Suprapubic skin (tissue), 4 donors: ENCODE measurements around the gene ZCCHC24. TPM values are rescaled to one million over a fixed set of nuclear protein-coding genes. Genes with fewer than 3 reads are reported as not detected.

ENCODE experiments used
- DNase-seq, 2 donors: peaks; one replicate each; pipeline ENCODE4 v3.0.0-alpha.2; 2019; ENCODE audit warnings: low spot score in 2 of 2
- H3K27ac ChIP-seq: fragments of 200-600 bp; sonication (generic); one replicate; pipeline ENCODE4 v1.5.1; 2019
- H3K27me3 ChIP-seq: fragments of 200-600 bp; sonication (generic); one replicate; pipeline ENCODE4 v1.5.1; 2019
- H3K36me3 ChIP-seq: fragments of 200-600 bp; sonication (generic); one replicate; pipeline ENCODE4 v1.5.1; 2019
- H3K4me1 ChIP-seq: fragments of 200-600 bp; sonication (generic); one replicate; pipeline ENCODE4 v1.5.1; 2019
- H3K4me3 ChIP-seq: fragments of 200-600 bp; sonication (generic); one replicate; pipeline ENCODE4 v1.5.1; 2019; ENCODE audit warnings: mild to moderate bottlenecking
- H3K9me3 ChIP-seq: fragments of 200-600 bp; sonication (generic); one replicate; pipeline ENCODE4 v1.5.1; 2019
- EP300 ChIP-seq: sonication (generic); formaldehyde crosslinking; IDR thresholded peaks from one replicate; pipeline ENCODE4 v1.6.1; 2017; ENCODE audit warnings: antibody characterized with exemption
- POLR2A ChIP-seq, 2 donors: fragments of 450-650 bp; IDR thresholded peaks; one replicate each; pipeline ENCODE4 v1.6.1; 2017; ENCODE audit warnings: antibody characterized with exemption in 2 of 2, mild to moderate bottlenecking in 2 of 2, moderate library complexity in 2 of 2
- POLR2AphosphoS5 ChIP-seq, 3 donors: sonication (generic); formaldehyde crosslinking; IDR thresholded peaks; one replicate each; pipeline ENCODE4 v1.6.1; 2017; ENCODE audit warnings: antibody characterized with exemption in 3 of 3
- WGBS: methylation state at CpG from one replicate; pipeline ENCODE4 v1.1.5; 2018; 5-methylcytosine and 5-hydroxymethylcytosine counted together
- total RNA-seq, 4 donors: library from RNA; depleted of rRNA; stranded (reverse); fragments of >200 nt; gene quantifications; one replicate each; pipeline ENCODE4 v1.1.0, GENCODE V29; 2016
- TF ChIP-seq, protein P1 (sequence below), 2 donors: fragments of 200-600 bp in 1 of 2; fragments of 450-650 bp in 1 of 2; sonication (generic) in 1 of 2; IDR thresholded peaks; one replicate each; pipeline ENCODE4 v1.5.1; 2016 to 2019; ENCODE audit warnings: antibody characterized with exemption in 2 of 2, mild to moderate bottlenecking in 1 of 2, moderate library complexity in 1 of 2

Gene ZCCHC24
- total RNA-seq, 4 donors from 2014 or later, result 8.9 to 17.3 (median 12.8) TPM

DNA sequence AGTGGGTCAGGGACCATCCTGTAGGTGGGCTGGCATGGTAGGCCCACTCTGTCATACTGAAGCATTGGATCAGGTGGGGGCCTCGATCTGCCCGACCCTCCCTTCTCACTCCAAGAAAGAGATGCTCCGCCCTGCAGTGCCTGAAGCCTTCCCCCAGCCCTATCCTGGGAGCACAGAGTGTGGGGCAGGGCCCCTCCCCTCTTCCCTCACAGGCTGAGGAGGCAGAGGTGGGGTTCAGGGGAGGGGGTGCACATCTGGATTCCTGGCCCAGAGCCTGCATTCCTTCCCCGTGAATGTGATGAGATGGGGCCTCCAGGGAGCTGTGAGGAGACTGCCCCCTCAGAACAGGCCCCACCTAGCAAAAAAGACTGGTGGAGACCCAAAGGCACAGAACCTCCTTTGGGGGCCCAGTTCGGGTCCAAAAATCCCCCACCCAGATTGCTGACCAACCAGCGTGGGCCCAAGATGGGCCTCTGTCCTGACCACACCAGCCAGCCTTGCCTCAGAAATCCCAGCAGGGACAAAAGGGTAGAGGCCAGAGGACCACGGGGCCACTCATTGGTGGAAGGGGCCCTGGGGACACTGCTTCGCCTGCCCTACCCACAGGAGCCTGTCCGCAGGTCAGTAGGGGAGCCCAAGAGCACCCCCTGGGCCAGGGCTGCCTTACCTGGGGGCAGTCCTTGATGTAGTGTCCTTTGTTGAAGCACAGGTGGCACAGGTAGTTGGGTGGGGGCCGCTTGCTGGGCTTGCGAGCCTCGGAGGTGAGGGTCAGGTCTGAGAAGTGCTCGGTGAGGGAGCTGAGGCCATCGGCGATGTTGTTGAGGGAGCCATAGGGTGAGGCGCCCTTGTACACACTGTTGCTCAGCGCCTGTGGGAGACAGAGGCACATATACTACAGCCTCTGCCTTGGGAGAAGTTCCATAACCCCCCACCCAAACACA lies 13.3 kb downstream of the ZCCHC24 start:
- peak overlapping the region; percentile 84 for H3K27ac ChIP-seq
- no peak for TF ChIP-seq EP300
- no peak for TF ChIP-seq POLR2A (IDR thresholded peaks at IDR 0.05)
- TF ChIP-seq, protein P1, sequence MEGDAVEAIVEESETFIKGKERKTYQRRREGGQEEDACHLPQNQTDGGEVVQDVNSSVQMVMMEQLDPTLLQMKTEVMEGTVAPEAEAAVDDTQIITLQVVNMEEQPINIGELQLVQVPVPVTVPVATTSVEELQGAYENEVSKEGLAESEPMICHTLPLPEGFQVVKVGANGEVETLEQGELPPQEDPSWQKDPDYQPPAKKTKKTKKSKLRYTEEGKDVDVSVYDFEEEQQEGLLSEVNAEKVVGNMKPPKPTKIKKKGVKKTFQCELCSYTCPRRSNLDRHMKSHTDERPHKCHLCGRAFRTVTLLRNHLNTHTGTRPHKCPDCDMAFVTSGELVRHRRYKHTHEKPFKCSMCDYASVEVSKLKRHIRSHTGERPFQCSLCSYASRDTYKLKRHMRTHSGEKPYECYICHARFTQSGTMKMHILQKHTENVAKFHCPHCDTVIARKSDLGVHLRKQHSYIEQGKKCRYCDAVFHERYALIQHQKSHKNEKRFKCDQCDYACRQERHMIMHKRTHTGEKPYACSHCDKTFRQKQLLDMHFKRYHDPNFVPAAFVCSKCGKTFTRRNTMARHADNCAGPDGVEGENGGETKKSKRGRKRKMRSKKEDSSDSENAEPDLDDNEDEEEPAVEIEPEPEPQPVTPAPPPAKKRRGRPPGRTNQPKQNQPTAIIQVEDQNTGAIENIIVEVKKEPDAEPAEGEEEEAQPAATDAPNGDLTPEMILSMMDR (IDR thresholded peaks at IDR 0.05), result no peak
- TF ChIP-seq POLR2AphosphoS5 (IDR thresholded peaks at IDR 0.05), result no peak
- H3K4me3 ChIP-seq, result no peak overlapping the region
- peak in 1 of 2 donors; percentile 79 for DNase-seq
- 73% methylated on average over 11 of the region's 17 CpGs for WGBS
- H3K9me3 ChIP-seq, result no peaks in the 10 kb centered on the region
- peaks cover 23% of the 10 kb centered on the region for H3K36me3 ChIP-seq
- H3K27me3 ChIP-seq, result no peaks in the 10 kb centered on the region
- H3K4me1 ChIP-seq, result peaks cover 52% of the 10 kb centered on the region

DNA sequence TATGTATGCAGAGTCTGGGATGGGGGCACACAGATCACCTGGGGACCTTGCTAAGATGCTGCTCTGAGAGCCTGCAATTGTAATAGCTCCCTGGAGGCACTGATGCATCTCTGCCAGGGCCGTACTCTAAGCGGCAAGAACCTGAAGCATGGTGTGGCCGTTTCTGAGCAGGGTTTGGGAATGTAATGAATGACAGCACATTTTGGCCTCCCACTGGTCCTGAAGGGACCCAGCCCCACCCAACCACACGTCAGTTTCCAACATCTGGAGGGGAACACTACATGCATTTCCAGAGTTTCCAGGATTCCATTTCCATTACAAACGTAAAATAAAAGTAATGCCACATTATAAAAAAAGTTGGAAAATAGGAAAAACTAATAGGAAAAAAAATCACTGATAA lies 14.0 kb downstream of the ZCCHC24 start:
- Histone ChIP-seq H3K27me3 (no peaks in the 10 kb centered on the region), H3K4me3 (no peak overlapping the region), H3K36me3 (peaks cover 19% of the 10 kb centered on the region), H3K27ac (peak overlapping the region; percentile 84), H3K9me3 (no peaks in the 10 kb centered on the region), H3K4me1 (peaks cover 45% of the 10 kb centered on the region)
- WGBS, result 63% methylated on average over 5 of the region's 5 CpGs
- TF ChIP-seq POLR2AphosphoS5 (IDR thresholded peaks at IDR 0.05) (no peak), POLR2A (IDR thresholded peaks at IDR 0.05) (no peak), EP300 (no peak)
- TF ChIP-seq, protein P1 (IDR thresholded peaks at IDR 0.05), result no peak
- no peak for DNase-seq

DNA sequence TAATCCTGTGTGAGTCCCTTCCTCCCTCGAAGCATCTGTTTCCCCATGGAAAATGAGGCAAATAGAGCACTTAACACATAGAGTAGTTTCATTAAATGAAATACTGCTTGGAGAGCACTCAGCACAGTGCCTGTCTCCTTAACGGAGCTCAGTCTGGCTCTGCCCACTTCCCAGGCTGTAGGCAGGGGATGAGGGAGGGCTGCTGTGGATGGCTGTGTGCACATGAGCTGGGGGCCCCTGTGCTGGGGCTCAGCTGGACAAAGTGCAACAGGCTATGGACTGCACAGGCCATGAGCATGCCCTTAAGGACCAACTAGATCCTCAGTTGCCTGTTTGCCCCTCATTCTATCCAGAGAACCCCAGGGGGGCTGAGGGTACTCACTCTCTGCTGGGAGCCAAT lies 14.5 kb downstream of the ZCCHC24 start:
- no peak overlapping the region for H3K4me3 ChIP-seq
- no peak overlapping the region for H3K27ac ChIP-seq
- H3K27me3 ChIP-seq, result no peaks in the 10 kb centered on the region
- TF ChIP-seq EP300 (no peak), POLR2AphosphoS5 (IDR thresholded peaks at IDR 0.05) (no peak), POLR2A (IDR thresholded peaks at IDR 0.05) (no peak)
- TF ChIP-seq, protein P1 (IDR thresholded peaks at IDR 0.05), result no peak
- 44% methylated on average over 1 of the region's 2 CpGs for WGBS
- H3K9me3 ChIP-seq, result no peaks in the 10 kb centered on the region
- DNase-seq, result no peak
- H3K36me3 ChIP-seq, result peaks cover 18% of the 10 kb centered on the region
- H3K4me1 ChIP-seq, result peaks cover 40% of the 10 kb centered on the region

DNA sequence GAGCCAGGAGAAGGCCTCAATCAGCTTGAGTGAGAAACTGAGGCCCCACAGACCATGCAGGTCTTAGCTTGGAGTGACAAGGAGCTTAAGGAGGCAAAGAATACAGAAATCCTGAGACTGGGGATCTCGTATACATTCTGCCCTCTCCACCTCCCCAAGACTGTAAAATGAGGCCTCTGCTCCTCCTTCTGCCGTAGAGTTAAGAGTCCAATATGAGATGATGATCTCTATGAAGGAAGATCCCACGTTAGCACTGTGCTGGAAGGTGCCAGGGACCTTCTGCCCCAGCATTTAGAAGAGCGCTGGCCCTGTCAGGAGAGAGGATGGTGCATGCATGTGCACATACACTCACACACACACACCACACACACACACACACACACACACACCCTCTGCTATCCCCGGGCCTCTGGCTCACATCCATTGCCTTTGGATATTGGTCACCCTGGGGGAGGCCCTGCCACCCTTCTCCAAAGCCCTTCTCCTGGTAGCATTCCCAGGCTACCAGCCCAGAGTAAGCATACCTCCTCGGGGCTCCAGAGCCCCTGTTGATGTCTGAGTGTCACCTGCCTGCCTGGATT lies 15.0 kb downstream of the ZCCHC24 start:
- no peak overlapping the region for H3K4me3 ChIP-seq
- peaks cover 35% of the 10 kb centered on the region for H3K4me1 ChIP-seq
- WGBS, result 58% methylated on average over 6 of the region's 6 CpGs
- H3K27ac ChIP-seq, result no peak overlapping the region
- H3K36me3 ChIP-seq, result peaks cover 18% of the 10 kb centered on the region
- TF ChIP-seq POLR2A (IDR thresholded peaks at IDR 0.05), result no peak
- TF ChIP-seq EP300, result no peak
- TF ChIP-seq, protein P1 (IDR thresholded peaks at IDR 0.05), result no peak
- no peak for TF ChIP-seq POLR2AphosphoS5 (IDR thresholded peaks at IDR 0.05)
- no peaks in the 10 kb centered on the region for H3K27me3 ChIP-seq
- no peaks in the 10 kb centered on the region for H3K9me3 ChIP-seq
- DNase-seq, result no peak

DNA sequence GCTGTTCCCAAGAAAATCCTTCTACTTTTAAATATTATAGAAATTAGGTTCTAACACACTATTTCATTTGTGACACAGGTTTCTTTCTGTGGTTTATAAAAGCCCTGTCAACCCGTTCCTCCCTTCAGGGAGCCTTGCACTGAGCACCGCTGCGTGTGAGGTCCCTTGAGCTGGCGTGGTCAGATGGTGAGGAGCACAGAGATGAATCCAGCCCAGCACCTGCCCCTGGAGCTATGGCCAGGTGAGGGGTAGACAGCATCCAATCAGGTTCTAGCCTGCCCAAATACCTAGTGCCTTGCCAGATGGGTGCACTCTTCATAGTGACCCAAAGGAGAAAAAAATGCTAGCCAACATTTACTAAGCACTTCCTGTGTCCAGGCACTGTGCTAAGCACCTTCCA lies 15.7 kb downstream of the ZCCHC24 start:
- H3K4me1 ChIP-seq, result peaks cover 33% of the 10 kb centered on the region
- H3K27ac ChIP-seq, result no peak overlapping the region
- no peak for TF ChIP-seq EP300
- TF ChIP-seq POLR2A (IDR thresholded peaks at IDR 0.05), result no peak
- no peak for TF ChIP-seq POLR2AphosphoS5 (IDR thresholded peaks at IDR 0.05)
- TF ChIP-seq, protein P1 (IDR thresholded peaks at IDR 0.05), result no peak
- no peak for DNase-seq
- 83% methylated on average over 4 of the region's 4 CpGs for WGBS
- peaks cover 18% of the 10 kb centered on the region for H3K36me3 ChIP-seq
- H3K4me3 ChIP-seq, result no peak overlapping the region
- no peaks in the 10 kb centered on the region for H3K9me3 ChIP-seq
- H3K27me3 ChIP-seq, result no peaks in the 10 kb centered on the region
